ENCODE results near the gene SERPINA5. TPM values are rescaled to one million over a fixed set of nuclear protein-coding genes. Genes with fewer than 3 reads are reported as not detected.
"Not testable (repeated sequence)": the region's sequence is repeated elsewhere in the genome, so short reads cannot be mapped to it uniquely, and the experiment has no call there.

SERPINA5 gene
- polyA plus RNA-seq, 1 donor from 2014 or later: not detected

DNA sequence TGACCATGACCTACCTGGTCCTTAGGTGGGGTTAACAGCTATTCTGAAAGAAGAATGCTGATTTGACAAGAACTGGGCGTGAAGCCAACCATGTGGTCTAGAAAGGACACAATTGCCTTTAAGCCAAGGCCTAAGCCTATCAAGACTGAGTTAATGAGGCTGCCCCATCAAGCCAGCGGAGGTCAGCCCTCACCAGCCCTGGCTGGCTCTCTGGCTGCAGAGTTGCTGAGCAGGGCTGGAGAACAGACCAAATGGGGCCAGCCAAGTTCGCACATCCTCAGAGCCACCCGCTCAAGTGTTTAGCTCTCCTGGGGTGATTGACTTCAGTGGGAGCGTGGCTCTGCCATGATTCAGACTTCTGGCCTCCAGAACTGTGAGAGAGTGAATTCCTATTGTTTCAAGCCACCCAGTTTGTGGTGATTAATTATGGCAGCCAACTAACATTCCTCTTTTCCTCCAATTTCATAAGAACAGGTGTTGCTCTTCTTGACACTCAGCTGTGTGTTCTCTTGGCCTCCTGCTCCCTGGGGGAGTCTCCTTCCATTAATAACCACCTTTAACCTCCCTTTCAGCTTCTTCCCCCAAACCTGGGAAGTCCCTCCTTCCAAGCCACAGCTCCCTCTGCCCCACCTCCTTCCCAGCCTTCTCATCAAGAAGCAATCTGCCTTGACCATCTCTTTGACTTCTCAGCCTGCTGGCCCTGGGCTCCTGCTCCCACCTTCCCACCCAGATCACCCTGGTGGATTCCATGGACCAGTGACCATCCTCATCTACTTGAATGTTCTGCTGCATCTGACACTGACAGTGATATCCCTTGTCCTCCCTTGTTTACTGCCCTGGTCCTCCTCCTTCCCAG is 5.3 kb upstream of the SERPINA5 start:
- no peak overlapping the region for H3K9ac ChIP-seq (ENCODE audit: low read length)
- no peak overlapping the region for H3K27ac ChIP-seq (ENCODE audit: low read length)
- H3K4me2 ChIP-seq (ENCODE audit: low read length): no peak overlapping the region
- H2AFZ ChIP-seq (ENCODE audit: low read depth, low read length): no peak overlapping the region
- no peaks in the 10 kb centered on the region for H3K79me2 ChIP-seq (replicated peaks; ENCODE audit: insufficient read depth, low read length)
- H3K9me2 ChIP-seq (ENCODE audit: insufficient read depth, low read length): no peaks in the 10 kb centered on the region
- H3K27me3 ChIP-seq (ENCODE audit: insufficient read depth, low read depth, low read length): no peaks in the 10 kb centered on the region
- H3K9me3 ChIP-seq (ENCODE audit: low read length): no peaks in the 10 kb centered on the region
- no peaks in the 10 kb centered on the region for H3K36me3 ChIP-seq (ENCODE audit: insufficient read depth, low read length)
- no peaks in the 10 kb centered on the region for H4K20me1 ChIP-seq (ENCODE audit: insufficient read depth)
- TF ChIP-seq MXI1 (conservative IDR thresholded peaks at IDR 0.05; ENCODE audit: poor library complexity, severe bottlenecking) (no peak), EZH2 (IDR thresholded peaks at IDR 0.05; ENCODE audit: borderline replicate concordance, insufficient read depth, low read length, poor library complexity, severe bottlenecking) (no peak), EP300 (conservative IDR thresholded peaks at IDR 0.05; ENCODE audit: poor library complexity, severe bottlenecking) (no peak), SMC3 (conservative IDR thresholded peaks at IDR 0.05; ENCODE audit: poor library complexity) (no peak), POLR2AphosphoS5 (IDR thresholded peaks at IDR 0.05) (no peak), RAD21 (conservative IDR thresholded peaks at IDR 0.05) (no peak), TAF1 (IDR thresholded peaks at IDR 0.05; ENCODE audit: low read depth) (no peak)
- TF ChIP-seq, protein P1, sequence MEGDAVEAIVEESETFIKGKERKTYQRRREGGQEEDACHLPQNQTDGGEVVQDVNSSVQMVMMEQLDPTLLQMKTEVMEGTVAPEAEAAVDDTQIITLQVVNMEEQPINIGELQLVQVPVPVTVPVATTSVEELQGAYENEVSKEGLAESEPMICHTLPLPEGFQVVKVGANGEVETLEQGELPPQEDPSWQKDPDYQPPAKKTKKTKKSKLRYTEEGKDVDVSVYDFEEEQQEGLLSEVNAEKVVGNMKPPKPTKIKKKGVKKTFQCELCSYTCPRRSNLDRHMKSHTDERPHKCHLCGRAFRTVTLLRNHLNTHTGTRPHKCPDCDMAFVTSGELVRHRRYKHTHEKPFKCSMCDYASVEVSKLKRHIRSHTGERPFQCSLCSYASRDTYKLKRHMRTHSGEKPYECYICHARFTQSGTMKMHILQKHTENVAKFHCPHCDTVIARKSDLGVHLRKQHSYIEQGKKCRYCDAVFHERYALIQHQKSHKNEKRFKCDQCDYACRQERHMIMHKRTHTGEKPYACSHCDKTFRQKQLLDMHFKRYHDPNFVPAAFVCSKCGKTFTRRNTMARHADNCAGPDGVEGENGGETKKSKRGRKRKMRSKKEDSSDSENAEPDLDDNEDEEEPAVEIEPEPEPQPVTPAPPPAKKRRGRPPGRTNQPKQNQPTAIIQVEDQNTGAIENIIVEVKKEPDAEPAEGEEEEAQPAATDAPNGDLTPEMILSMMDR (IDR thresholded peaks at IDR 0.05; ENCODE audit: poor library complexity, severe bottlenecking): no peak
- TF ChIP-seq, protein P2, sequence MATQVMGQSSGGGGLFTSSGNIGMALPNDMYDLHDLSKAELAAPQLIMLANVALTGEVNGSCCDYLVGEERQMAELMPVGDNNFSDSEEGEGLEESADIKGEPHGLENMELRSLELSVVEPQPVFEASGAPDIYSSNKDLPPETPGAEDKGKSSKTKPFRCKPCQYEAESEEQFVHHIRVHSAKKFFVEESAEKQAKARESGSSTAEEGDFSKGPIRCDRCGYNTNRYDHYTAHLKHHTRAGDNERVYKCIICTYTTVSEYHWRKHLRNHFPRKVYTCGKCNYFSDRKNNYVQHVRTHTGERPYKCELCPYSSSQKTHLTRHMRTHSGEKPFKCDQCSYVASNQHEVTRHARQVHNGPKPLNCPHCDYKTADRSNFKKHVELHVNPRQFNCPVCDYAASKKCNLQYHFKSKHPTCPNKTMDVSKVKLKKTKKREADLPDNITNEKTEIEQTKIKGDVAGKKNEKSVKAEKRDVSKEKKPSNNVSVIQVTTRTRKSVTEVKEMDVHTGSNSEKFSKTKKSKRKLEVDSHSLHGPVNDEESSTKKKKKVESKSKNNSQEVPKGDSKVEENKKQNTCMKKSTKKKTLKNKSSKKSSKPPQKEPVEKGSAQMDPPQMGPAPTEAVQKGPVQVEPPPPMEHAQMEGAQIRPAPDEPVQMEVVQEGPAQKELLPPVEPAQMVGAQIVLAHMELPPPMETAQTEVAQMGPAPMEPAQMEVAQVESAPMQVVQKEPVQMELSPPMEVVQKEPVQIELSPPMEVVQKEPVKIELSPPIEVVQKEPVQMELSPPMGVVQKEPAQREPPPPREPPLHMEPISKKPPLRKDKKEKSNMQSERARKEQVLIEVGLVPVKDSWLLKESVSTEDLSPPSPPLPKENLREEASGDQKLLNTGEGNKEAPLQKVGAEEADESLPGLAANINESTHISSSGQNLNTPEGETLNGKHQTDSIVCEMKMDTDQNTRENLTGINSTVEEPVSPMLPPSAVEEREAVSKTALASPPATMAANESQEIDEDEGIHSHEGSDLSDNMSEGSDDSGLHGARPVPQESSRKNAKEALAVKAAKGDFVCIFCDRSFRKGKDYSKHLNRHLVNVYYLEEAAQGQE (IDR thresholded peaks at IDR 0.05; ENCODE audit: borderline replicate concordance): no peak
- H3F3A ChIP-seq (ENCODE audit: insufficient read depth, low read length, poor library complexity, severe bottlenecking): no peaks in the 10 kb centered on the region
- no peak overlapping the region for H3K4me3 ChIP-seq (ENCODE audit: low read length)

DNA sequence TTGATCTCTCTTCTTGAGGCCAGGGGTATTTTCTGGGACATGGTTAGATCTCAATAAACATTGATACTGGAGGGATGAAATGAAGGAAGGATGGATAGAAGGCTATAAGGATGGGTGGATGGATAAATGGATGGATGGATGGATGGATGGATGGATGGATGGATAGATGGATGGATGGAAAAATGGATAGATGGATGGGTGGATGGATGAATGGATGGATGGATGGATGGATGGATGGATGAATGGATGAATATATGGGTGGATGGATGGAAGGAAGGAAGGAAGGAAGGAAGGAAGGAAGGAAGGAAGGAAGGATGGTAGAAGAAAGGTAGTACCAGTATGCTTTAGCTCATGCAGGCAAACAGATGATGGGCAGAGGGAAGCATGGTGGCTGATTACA is 3.8 kb upstream of the SERPINA5 start:
- H3K27me3 ChIP-seq (ENCODE audit: insufficient read depth, low read depth, low read length); H2AFZ ChIP-seq (ENCODE audit: low read depth, low read length); H3K9ac ChIP-seq (ENCODE audit: low read length); H3K36me3 ChIP-seq (ENCODE audit: insufficient read depth, low read length); H4K20me1 ChIP-seq (ENCODE audit: insufficient read depth); H3F3A ChIP-seq (ENCODE audit: insufficient read depth, low read length, poor library complexity, severe bottlenecking); H3K4me2 ChIP-seq (ENCODE audit: low read length); H3K27ac ChIP-seq (ENCODE audit: low read length); H3K9me2 ChIP-seq (ENCODE audit: insufficient read depth, low read length); H3K79me2 ChIP-seq (replicated peaks; ENCODE audit: insufficient read depth, low read length); H3K9me3 ChIP-seq (ENCODE audit: low read length); H3K4me3 ChIP-seq (ENCODE audit: low read length): not testable (repeated sequence)
